ENCODE data around the gene CYP21A2. TPM values are rescaled to one million over a fixed set of nuclear protein-coding genes. Genes with fewer than 3 reads are reported as not detected.

Gene CYP21A2
- total RNA-seq, 4 donors from 2014 or later, result 0.57 TPM; not detected in 3

DNA sequence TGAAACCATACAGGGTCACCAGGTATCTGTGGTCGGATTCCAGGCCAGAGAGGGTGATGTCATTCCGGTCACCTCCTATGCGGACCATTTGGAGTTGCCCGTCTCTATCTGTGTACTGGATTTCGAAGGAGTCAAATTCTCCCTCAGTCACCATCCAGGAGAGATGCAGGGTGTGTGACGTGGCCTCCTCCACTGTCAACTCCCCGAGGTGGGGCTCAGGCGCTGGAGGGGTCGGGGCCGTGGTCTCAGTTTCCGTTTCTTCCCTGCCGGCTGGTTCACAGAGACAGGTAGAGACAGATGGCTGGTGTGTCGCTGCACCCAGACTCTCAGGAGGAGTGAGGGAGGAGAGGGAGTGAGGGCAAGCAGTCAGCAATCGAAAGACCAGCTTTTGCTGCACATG is 30.7 kb downstream of the CYP21A2 start:
- TF ChIP-seq, protein P1, sequence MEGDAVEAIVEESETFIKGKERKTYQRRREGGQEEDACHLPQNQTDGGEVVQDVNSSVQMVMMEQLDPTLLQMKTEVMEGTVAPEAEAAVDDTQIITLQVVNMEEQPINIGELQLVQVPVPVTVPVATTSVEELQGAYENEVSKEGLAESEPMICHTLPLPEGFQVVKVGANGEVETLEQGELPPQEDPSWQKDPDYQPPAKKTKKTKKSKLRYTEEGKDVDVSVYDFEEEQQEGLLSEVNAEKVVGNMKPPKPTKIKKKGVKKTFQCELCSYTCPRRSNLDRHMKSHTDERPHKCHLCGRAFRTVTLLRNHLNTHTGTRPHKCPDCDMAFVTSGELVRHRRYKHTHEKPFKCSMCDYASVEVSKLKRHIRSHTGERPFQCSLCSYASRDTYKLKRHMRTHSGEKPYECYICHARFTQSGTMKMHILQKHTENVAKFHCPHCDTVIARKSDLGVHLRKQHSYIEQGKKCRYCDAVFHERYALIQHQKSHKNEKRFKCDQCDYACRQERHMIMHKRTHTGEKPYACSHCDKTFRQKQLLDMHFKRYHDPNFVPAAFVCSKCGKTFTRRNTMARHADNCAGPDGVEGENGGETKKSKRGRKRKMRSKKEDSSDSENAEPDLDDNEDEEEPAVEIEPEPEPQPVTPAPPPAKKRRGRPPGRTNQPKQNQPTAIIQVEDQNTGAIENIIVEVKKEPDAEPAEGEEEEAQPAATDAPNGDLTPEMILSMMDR (IDR thresholded peaks at IDR 0.05; ENCODE audit: low read depth), result no peak

DNA sequence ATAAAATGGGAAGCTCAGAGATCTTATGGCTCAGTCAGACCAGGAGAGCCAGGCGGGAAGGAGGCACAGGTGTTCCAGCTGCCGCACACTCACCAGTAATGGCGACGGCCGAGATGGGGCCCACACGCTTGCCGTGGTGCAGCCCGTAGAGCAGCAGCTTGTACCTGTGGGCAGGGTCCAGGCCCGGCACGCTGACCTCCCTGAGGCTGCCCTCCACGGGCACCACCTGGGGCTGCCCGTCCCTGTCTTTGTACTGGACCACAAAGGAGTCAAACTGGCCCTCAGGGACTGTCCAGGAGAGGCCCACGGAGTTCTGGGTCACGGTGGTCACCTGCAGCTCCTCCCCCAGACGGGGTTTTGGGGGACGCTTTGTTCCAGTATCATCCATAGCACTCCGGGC is 31.2 kb downstream of the CYP21A2 start:
- TF ChIP-seq, protein P1 (IDR thresholded peaks at IDR 0.05; ENCODE audit: low read depth), result no peak

DNA sequence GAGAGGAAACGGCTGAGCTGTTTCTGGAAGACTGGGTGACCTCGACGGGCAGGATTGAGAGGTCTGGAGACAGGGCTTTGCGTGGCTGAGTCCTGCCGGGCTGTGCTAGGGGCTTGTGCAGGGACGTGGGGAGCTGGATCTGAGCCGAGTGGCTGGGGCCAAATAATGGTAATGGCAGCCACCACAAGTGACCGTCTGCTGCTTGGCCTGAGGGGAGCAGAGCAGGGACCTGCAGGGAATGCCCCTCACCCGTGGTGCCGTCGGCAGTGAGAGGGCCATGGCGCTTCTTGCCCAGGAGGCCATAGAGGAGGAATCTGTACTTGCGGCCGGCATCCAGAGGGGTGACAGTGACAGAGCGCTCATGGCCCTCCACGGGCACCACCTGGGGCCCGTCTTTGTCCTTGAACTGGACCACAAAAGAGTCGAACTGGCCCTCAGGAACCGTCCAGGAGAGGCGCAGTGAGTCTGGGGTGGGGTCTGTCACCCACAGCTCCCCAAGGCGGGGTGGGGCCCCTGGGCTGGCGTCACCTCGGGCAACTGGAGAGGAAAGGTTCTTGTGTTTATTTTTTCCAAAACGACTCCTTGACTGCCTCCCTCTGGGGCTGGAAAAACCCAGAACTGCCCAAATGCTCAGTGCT is 31.8 kb downstream of the CYP21A2 start:
- TF ChIP-seq, protein P1 (IDR thresholded peaks at IDR 0.05; ENCODE audit: low read depth), result no peak

DNA sequence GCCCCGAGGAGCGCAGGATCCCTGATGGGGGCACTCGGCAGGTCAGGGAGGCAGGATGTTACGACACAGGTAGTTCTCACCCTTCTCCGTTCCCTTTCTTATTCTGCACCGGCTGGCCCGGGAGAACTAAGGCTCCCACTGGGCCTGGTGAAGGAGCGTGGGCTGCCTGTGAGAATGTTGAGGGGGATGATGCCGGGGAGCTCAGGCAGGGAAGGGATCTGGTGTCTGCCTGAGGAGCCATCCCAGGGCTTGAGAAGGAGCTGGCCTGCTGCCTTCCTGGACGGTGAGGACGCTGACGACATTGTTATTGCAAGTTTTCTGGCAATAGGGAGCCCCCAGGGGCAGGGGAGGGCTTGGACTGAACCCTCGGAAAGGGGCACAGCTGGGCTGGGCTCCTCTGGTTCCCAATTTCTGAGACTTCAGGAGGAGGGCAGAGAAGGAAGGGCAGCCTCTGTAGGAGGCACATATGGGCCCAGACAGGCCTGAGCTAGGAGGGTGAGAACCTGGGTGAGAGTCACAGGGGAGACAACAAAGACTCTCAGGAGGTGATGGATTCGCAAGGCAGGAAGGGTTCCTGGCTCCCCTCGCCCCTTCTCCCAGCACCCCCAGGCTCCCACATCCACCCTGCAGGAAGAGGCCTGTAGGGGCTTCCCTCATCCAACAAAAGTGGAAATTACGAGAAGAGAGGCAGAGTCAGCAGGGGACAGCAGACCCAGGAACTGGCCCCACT is 32.8 kb downstream of the CYP21A2 start:
- TF ChIP-seq, protein P1 (IDR thresholded peaks at IDR 0.05; ENCODE audit: low read depth), result no peak

DNA sequence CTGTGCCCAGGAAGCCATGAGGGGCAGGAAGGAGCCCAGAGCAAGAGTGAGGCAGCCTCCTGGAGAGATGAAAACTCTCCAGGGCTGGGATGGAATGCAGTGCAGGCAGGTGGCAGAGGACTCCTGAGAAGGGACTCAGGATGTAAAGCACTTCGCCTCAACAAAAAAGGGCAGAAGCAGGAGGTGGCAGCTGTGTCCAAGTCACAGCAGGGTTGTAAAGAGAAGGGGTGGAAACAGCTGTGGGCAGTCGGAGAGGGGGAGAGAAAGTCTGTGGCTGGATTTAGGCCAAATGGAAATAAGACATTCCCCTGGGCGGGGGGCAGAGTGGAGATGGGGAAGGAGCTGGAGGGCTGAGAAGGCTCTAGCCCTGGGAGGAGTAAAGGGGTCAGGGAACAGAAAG is 34.9 kb downstream of the CYP21A2 start:
- TF ChIP-seq, protein P1 (IDR thresholded peaks at IDR 0.05; ENCODE audit: low read depth), result no peak

DNA sequence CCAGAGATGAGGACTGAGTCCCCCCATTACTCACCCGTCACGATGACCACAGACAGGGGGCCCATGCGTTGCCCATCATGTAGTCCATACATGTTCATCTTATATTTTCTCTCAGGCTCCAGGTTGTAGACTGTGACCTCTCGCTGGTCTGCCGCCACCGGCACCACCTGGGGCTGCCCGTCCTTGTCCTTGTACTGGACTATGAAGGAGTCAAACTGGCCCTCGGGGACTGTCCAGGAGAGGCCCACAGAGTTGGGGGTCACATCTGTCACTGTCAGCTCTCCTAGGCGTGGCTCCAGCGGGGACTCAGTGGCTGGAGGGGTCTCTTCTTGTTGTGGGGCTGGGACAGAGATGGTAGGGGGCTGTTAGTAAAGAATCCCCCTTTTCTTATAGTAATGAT is 35.4 kb downstream of the CYP21A2 start:
- TF ChIP-seq, protein P1 (IDR thresholded peaks at IDR 0.05; ENCODE audit: low read depth), result no peak

DNA sequence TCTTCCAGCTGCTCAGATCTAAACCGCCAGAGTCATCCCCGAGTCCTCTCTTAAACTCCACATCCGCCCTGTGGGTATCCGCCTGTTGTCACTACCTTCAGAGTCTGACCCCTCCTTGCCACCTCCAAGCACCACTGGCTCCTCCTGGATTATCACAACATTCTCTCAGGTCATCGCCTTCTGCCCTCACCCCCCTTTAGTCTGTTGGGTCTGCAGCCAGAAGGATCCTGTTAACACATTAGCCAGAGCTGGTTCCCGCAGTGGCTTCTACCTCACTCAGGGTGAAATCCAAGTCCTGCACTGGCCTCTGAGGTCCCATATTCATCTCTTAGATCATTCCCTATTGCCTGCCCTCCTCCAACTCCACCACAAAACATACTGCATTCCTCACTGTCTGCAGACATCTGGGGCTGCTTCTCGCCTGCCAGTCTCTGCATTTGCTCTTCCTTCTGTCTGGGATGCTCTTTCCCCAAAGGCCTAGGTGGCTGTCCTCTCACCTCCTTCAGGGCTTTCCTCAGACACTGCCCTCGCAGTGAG is 36.8 kb downstream of the CYP21A2 start:
- TF ChIP-seq, protein P1 (IDR thresholded peaks at IDR 0.05; ENCODE audit: low read depth), result no peak

Data from subcutaneous adipose tissue (tissue), 4 donors.